ENCODE data around the gene UNC45B.
"Not testable (repeated sequence)": the region's sequence is repeated elsewhere in the genome, so short reads cannot be mapped to it uniquely, and the experiment has no call there.

UNC45B gene

DNA sequence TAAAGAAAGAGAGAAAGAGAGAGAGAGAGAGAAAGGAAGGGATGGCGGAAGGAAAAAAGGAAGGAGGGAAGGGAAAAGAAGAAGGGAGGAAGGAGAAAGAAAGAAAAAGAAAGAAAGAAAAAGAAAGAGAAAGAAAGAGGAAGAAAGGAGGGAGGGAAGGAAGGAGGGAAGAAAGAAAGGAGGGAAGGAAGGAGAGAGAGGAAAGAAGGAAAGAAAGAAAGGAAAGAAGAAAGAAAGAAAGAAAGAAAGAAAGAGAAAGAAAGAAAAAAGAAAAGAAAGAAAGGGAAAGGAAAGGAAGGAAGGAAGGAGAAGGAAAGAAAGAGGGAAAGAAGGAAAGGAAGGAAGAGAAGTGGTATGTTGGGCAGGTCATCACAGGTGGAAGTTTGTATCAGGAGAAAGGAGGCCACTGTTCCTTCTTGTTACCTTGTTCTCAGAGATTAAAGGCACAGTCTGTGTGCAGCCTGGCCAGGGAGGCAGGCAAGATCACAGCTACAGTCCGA is 27.3 kb downstream of the UNC45B start:
- no peak for DNase-seq

DNA sequence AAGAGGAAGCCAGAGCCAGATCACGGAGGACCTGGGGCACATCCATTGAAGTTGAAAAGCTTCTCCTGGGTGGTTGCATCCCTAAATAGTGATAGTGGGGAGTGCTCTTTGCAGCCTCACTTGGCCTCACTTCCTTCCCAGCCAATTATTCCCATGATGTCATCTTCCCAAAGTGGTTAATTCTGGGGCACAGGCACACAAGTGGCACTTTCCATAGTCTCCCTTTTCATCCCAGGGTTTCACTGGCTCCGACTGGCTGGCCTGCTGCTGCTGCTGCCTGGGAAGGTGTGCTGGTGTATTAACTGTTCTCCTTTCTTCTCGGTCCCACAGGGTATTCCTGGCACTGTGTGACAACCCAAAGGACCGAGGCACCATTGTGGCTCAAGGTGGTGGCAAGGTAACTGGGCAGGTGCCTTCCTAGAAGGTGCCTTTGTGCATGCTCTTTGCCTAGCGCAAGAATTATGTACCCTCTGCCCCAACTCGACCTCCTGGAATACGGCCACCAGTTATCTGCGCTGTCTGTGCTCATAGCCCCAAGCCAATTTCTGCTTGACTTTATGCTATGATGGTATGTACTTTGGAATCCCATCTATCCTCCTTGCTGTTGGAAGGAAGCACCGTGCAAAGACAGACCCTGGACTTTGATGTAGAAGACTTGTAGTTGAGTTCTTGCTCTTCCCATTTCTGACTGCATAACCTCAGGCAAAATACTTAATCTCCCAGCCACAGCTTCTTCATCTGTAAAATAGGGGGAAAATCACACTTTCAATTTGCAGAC is 28.2 kb downstream of the UNC45B start:
- DNase-seq: no peak

DNA sequence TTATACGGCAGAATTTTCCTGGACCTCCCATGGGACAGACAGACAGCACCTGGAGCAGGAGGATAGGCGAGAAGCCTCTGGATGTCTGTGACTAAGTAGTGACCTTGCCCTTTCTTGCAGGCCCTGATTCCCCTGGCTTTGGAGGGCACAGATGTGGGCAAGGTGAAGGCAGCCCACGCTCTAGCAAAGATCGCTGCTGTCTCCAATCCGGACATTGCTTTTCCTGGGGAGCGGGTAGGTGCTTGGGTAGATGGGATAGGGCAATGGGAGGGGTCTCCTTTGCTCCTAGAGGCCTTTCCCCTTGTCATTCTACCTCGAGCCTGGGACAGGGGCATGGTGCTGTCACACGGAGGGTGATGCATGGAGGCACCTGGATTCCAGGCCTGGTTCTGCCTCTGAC is 29.3 kb downstream of the UNC45B start:
- no peak for DNase-seq

DNA sequence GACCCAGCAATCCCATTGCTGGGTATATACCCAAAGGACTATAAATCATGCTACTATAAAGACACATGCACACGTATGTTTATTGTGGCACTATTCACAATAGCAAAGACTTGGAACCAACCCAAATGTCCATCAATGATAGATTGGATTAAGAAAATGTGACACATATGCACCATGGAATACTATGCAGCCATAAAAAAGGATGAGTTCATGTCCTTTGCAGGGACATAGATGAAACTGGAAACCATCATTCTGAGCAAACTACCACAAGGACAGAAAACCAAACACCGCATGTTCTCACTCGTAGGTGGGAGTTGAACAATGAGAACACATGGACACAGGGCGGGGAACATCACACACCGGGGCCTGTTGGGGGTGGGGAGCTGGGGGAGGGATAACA is 31.8 kb downstream of the UNC45B start:
- not testable (repeated sequence) for DNase-seq

DNA sequence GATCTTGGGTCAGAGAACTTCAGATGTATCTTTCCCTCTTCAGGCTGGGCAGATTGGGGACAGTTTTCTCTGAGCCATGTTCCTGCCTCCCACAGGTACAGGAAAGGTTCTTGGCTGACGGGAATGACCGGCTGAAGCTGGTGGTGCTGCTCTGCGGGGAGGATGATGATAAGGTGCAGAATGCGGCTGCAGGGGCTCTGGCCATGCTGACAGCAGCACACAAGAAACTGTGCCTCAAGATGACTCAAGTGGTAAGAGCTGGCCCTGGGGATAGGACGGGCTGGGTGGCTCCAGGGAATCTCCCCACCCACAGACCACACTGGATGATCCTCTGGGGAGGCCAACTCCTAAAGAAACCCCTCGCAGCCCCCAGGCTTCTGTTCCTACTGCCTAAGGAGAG is 35.7 kb downstream of the UNC45B start:
- no peak for DNase-seq

DNA sequence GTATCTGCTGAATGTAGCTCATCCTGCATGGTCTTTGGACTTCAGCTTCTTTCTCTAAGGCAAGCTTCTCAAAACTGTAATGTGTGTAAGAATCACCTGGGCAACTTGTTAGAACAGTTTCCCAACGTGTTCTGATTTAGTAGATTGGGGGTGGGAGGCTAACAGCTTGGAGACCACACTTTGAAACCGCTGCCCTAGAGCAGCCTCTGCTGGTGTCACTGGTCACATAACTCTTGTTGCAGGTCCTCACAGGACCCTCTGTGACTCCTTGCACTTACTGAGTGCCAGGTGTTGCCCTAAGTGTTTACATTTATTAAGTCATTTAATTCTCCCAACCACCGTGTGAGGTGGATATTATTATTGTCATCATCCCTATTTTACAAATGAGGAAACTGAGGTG is 36.7 kb downstream of the UNC45B start:
- no peak for DNase-seq

DNA sequence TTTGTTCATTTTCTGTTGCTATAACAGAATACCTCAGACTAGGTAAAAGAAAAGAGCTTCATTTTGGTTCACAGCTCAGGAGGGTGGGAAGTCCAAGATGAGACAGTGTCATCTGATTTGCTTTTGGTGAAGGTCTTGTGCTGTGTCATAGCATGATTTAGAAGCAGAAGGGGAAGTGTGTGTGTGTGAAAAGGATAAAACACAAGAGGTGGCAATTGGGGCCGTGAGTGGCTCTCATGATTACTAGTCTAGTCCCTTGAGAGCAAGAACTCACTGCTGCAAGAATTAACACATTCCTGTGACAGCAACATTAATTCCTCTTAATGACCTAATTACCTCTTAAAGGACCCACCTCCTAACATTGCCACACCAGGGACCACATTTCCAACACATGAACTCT is 38.2 kb downstream of the UNC45B start:
- DNase-seq: no peak

DNA sequence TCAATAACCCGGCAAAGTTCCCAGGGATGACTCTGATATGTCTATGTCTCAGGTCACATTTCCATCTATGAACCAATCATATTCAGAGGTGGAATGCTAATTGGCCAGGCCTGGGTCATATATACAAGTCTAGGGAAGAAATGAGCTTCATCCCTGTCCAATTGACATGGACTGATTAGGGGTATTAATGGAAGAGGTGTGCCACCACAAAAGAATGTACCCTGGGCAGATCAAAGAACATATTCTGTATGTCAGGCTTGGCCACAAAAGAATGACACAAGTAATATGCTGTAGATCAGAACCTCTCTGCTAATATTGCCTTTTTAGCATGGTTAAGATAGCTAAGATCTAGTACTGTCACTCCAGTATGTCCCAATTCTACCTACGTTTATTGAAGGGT is 39.9 kb downstream of the UNC45B start:
- DNase-seq: no peak

DNA sequence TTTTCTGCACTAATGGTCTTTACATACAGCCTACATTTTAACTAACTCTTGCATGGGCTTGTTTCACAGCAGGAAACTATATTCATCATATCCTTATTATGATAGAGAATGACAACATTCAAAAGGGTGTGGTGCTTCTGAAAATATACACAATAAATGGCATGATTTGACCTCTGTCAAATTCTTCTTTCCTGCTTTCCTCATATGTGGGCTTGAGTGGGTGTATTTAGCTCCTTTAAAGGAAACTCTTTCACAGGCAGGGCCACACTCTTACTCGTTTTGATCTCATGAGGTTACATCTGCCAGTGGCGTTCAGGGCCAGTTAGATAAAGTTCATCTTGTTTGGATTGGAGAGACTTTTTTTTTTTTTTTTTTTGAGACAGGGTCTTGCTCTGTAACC is 40.5 kb downstream of the UNC45B start:
- DNase-seq: no peak

DNA sequence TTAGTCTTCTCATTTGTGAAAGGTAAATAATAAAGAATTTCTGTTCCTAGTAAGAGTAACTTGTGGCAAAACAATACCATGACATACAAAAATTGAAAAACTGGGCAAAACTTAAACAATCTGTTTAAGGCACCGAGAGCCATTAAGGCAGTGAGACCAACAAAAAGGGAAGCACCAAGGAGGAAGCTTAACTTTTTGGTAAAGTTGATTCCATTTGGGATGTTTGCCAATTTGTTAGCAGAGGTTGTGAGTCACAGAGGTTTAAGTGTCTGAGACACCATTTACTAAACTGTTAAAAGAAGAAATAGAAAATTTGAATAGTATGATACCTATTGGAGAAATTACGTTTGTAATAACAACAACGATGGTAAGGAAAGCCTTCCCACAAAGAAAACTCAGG is 41.7 kb downstream of the UNC45B start:
- no peak for DNase-seq

DNA sequence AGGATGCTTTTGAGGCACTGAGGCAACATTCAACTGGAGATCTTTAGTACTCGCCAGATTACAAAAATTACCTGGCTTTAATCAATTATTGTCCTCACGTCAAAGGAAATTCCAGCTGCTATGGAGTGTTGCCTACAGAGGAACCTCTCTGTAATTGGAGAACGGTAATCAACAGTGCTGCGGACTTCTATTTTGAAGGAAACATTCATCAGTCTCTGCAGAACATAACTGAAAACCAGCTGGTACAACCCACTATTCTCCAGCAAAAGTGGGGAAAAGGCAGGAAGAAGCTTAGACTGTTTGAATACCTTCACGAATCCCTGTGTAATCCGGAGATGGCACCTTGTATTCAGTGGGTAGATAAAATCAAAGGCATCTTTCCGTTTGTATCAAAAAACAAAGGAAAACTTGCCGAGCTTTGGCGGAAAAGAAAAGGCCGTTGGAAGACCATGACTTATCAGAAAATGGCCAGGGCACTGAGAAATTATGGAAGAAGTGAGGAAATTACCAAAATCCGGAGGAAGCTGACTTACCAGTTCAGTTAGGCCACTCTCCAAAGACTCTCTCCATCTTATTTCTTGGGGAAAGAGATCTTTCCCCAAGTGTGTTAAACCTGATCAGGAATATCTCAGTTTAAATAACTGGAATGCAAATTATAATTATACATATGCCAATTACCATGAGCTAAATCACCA is 43.5 kb downstream of the UNC45B start:
- DNase-seq: no peak

DNA sequence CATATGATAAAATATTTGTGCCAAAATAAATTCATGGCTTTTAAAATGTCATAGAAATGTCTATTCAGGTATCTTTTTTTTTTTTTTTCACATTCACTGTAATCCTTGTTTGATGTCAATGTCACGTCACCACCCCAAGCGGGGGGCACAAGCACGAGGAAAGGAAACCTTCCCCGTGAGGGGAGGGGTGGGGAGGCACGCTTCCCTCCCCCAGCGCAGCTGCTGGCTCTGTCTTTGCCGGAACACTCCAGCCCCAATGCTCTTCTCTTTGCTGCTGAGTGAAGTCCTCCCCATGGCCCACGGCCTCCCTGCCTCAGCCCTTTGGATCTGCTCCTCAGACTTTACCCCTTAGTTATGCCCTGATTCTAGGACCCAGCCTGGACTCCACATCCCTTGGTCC is 45.1 kb downstream of the UNC45B start:
- DNase-seq: no peak

DNA sequence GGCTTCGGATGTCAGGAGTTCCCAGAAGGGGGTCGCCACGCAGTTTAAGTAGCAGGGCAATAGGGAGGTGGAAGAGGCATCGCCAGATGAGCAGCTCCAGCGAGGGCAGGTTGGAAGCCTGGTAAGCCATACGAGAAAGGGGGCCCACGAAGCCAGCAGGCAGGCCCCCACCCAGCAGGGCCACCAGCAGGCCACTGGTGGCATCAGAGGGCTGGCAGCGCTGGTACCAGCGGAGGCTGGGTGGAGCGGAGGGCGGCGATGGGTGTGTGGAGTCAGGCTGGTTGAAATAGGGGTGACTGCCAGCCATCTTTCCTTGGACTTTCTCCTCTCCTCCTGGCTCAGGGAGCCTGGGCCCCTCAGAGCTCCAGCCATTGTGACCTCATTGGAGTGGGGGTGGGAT is 46.4 kb downstream of the UNC45B start, which contains the start of gene SLC35G3:
SLC35G3 (minus strand) TSS at position 393 of the 400 bp plus-strand sequence; CDS start at position 307, 86 bp downstream.
- DNase-seq: not testable (repeated sequence)

DNA sequence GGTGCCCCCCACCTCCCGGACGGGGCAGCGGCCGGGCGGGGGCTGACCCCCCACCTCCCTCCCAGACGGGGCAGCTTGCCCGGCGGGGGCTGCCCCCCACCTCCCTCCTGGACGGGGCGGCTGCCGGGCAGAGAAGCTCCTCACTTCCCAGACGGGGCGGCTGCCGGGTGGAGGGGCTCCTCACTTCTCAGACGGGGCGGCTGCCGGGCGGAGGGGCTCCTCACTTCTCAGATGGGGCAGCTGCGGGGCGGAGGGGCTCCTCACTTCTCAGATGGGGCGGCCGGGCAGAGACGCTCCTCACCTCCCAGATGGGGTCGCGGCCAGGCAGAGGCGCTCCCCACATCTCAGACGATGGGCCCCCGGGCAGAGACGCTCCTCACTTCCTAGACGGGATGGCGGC is 47.4 kb downstream of the UNC45B start:
- not testable (repeated sequence) for DNase-seq

DNA sequence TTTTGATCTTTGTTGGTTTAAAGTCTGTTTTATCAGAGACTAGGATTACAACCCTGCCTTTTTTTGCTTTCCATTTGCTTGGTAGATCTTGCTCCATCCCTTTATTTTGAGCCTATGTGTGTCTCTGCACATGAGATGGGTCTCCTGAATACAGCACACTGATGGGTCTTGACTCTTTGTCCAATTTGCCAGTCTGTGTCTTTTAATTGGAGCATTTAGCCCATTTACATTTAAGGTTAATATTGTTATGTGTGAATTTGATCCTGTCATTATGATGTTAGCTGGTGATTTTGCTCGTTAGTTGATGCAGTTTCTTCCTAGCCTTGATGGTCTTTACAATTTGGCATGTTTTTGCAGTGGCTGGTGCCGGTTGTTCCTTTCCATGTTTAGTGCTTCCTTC is 55.0 kb downstream of the UNC45B start:
- DNase-seq: not testable (repeated sequence)

DNA sequence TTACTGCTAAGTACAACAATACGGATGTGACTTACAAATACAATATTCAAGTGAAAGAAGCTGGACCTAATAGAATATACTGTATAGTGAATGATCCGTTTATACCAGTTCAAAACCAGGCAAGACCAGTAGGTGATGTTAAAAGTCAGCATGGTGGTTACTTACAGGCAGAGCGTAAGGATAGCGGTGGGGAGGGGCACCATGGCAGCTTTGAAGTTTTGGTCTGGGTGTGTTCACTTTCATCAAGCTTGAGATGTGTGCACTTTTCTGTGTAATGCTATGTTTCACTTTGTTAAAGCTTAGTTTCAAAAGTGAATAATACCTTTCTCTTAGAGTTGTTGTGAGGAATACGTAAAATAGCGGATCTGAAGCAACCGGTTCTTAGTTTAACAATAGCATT is 63.1 kb downstream of the UNC45B start:
- DNase-seq: no peak

DNA sequence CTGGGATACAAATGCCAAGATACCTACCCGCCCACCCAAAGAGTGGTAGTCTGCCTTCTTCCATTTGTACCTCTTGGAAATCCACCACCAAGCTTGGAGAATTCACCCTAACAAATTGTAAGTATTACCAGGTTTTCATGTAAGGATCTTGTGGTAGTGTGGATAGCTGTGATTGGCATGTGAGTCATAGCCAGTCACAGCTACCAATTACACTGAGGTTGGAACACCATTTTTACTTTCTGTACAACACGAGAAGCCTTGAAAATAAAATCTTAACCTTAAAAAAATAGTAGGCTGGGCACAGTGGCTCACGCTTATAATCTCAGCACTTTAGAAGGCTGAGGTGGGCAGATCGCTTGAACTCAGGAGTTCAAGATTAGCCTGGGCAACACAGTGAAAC is 65.1 kb downstream of the UNC45B start:
- DNase-seq: no peak

DNA sequence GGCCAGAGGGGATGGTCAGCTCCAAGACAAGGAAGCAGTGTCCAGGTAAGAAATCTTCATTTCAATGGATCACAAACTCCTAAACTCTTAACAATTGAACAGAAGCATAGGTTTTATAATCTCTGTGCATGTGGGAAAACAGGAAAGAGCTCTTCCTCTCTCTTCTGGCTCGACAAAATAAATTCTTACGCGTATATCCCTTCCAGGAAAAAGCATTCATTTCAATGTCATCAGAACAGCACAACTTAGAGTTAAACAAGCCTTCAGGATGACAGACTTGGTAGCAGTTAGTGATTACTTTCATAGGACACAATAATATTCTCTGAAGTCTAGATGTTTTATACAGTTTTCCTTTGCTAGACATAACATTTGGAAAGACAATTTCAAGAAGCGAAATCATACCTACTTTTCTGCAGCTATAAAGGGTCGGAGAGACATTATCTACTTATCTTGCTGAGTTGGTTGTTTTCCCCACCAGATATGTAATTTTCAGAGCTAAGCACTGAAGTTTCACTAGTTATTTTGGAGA is 65.9 kb downstream of the UNC45B start:
- no peak for DNase-seq

DNA sequence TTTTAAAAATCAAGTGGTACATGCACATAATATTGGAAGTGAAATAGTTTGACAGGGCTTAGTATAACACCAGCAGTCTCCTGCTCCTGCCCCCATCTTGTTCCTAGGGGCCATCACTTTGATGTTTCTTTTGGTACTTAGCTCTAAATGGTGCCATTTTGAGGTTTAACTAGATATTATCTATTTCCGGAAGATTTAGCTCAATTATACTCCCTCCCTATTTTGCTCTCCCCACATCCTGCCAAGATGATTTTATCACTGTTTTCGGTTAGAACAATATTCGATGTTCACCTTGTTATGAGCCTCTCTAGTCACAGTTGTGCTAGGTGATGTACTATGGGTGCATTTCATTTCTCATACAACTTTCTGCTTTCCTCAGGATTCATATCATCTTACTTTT is 66.6 kb downstream of the UNC45B start:
- DNase-seq: no peak

DNA sequence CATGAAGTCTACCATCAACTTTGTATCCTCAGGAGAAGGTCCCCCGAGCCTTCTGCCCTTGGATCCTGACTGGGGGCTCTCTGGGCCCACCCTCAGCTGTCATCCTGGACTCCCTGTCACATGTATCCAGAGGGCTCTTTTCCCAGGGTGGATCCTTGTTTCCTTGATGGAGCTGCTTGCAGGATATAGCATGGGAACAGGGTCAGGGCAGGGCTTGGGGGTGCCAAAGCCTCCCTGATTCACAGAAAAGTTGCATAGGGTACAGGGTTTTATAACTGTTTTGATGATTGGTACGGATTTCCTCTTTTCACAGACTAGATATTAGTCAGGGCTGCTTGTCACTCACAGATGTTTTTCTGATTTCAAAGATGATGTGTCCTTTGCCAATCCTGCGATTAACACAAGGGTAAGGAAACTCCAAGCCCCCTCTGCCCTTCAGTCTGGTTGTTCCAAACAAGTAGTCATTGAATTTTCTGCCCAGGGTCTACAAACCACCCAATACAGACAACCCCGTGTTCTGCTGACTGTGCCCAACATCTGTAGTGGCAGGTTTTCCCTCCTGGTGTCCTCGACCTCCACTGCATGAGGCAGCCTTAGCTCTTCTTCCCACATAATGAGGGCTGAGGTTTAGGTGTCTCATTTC is 67.1 kb downstream of the UNC45B start:
- DNase-seq: no peak

DNA sequence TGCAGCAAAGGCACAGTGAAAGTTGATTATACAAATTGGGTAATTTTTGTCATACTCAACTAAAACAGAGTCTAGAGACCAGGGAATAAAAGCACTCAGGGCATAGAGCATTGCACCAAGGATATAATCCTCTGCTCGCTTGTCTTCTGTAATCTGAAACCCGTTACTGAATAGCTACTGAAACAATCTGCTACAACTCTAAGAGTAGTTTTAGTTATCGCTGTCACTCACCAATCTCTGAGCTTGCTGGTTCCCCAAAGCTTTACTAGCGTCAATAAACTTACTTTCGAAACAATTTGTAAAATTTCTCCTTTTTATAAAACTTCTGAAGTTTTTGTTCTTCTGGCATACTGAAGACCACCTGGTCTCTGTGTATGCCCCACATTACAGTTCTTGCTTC is 69.5 kb downstream of the UNC45B start:
- no peak for DNase-seq

DNA sequence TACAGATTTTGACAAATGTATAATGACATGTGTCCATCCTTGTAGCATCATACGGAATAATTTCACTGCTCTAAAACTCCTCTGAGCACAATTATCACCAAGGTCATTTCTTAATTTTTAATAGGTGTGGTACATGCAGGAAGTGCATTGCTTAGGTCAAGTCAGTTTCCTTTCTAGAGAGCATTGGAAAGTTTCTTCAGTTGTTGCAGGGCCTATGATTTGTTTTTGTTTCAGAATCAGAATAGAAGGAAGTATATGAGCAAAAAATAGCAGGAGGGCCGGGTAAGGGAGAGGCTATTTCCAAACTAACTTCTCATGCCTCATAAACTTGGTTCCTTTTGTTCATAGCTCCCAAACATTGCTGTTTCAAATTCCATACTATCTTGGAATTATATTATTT is 71.3 kb downstream of the UNC45B start:
- DNase-seq: no peak

DNA sequence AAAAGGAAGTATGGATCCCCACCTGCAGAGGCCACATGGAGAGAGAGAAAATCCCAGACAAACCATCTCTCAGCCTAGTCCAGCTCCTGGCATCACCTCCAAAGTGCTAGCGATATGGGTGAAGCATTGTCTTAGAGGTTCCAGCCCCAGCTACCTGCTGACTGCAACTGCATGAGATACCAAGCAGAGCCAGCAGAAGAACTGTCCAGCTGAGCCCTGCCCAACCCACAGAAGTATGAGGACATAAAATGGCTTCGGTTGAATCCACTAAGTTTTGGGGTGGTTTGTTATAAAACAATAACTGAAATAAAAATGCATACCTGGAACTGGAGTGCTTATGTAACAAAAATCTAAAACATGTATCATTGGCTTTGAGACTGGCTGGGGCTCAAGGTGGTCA is 74.8 kb downstream of the UNC45B start:
- DNase-seq: no peak

DNA sequence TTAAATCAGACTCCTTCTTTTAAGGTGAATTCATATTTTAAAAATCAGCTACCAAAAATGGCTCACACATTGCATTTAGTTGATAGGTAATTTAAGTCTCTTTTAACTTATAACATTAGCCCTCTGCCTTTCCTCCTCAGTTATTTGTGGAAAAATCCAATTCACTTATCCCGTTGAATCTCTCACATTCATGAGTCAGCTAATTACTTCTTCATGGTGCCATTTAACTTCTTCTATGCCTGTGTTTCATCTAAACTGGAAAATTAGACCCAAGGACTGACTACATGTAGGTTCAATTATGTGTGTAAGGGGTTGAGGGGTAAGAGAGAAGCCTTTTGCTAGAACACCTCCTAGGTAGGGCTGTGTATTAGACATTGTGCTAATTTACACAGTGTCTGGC is 76.8 kb downstream of the UNC45B start:
- DNase-seq: no peak

All from activated T-cell treated with anti-CD3 and anti-CD28 coated beads for 4 hours (primary cell).